ENCODE data around the gene KIF21A.

DNA sequence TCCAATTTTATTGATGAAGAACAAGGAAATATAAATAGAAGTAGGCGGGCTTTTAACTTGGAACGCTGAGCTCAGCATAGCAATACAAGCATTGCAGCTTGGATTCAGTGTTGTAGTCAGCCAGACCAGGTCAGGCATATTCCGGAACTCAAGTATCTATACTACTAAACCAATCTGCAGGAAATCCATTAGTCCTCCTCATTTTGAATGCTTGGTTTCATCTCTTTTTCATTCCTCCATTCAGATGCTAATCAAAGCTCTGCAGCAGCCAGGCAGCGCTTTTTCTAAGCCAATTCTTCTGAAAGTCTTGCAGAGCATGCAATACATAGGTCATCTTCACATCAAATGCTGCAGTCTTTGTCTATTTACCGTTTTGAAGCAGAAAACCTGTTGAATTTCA is 49.0 kb downstream of the KIF21A start:
- TF ChIP-seq, protein P1, sequence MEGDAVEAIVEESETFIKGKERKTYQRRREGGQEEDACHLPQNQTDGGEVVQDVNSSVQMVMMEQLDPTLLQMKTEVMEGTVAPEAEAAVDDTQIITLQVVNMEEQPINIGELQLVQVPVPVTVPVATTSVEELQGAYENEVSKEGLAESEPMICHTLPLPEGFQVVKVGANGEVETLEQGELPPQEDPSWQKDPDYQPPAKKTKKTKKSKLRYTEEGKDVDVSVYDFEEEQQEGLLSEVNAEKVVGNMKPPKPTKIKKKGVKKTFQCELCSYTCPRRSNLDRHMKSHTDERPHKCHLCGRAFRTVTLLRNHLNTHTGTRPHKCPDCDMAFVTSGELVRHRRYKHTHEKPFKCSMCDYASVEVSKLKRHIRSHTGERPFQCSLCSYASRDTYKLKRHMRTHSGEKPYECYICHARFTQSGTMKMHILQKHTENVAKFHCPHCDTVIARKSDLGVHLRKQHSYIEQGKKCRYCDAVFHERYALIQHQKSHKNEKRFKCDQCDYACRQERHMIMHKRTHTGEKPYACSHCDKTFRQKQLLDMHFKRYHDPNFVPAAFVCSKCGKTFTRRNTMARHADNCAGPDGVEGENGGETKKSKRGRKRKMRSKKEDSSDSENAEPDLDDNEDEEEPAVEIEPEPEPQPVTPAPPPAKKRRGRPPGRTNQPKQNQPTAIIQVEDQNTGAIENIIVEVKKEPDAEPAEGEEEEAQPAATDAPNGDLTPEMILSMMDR (IDR thresholded peaks at IDR 0.05): no peak
- TF ChIP-seq TCF12 (IDR thresholded peaks at IDR 0.05) (no peak), MXI1 (IDR thresholded peaks at IDR 0.05; ENCODE audit: low read depth, low read length) (no peak), GABPA (IDR thresholded peaks at IDR 0.05; ENCODE audit: low read depth) (no peak), EZH2phosphoT487 (IDR thresholded peaks at IDR 0.05; ENCODE audit: borderline replicate concordance, low read depth) (no peak)

Measured in SK-N-SH (cell line).